ENCODE data around the gene KMT5B. TPM values are rescaled to one million over a fixed set of nuclear protein-coding genes. Genes with fewer than 3 reads are reported as not detected.

The KMT5B gene
- total RNA-seq, 2 donors from 2014 or later, result 42.6 to 59.1 TPM

DNA sequence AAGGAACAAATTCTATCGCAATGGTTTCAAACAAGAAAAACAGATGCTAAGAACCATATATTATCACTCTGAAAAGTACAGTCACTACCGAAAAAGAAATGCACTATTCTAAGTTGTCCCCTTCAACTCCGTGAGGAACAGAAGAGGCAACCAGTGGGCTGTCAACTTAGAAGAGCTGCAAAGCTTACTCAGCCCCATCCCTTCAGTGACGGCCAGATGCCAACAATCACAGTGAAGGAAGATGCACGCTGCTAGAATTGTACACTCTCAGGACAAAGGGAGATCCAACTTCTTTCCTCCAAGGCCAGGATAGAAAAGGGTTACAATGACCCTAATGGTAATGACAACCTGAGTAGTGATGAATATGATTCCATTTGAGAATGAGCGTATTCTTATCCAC lies 53.4 kb downstream of the KMT5B start:
- Histone ChIP-seq H3K9me3 (no peaks in the 10 kb centered on the region), H3K27me3 (no peaks in the 10 kb centered on the region), H3K9ac (ENCODE audit: low read depth in 2 of 2, low read length in 2 of 2) (no peak overlapping the region), H3K4me1 (no peaks in the 10 kb centered on the region), H3K4me3 (no peak overlapping the region), H3K36me3 (no peaks in the 10 kb centered on the region), H3K27ac (no peak overlapping the region)
- TF ChIP-seq, protein P1, sequence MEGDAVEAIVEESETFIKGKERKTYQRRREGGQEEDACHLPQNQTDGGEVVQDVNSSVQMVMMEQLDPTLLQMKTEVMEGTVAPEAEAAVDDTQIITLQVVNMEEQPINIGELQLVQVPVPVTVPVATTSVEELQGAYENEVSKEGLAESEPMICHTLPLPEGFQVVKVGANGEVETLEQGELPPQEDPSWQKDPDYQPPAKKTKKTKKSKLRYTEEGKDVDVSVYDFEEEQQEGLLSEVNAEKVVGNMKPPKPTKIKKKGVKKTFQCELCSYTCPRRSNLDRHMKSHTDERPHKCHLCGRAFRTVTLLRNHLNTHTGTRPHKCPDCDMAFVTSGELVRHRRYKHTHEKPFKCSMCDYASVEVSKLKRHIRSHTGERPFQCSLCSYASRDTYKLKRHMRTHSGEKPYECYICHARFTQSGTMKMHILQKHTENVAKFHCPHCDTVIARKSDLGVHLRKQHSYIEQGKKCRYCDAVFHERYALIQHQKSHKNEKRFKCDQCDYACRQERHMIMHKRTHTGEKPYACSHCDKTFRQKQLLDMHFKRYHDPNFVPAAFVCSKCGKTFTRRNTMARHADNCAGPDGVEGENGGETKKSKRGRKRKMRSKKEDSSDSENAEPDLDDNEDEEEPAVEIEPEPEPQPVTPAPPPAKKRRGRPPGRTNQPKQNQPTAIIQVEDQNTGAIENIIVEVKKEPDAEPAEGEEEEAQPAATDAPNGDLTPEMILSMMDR (IDR thresholded peaks at IDR 0.05), result no peak
- intact Hi-C loops (cut with DNase I), result no loop called here
- no peak for DNase-seq

DNA sequence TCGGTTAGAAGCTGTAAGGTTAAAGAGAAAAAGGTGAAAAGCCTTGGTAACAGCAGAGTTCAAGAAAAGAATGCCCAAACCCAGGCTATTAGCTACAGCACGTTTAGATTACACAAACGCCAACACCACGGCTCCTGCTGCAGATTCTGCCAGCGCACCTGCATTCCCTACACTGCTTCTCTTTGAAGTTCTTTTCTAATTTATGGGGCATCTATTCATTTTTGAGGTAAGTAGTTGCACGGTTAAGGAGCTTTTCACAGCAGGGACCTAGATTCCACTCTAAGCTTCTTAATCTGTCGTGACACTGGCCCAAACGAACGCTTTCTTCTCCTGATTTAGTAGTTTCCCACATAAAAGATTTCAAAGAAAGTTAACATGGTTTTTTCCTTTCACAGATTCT lies 53.9 kb downstream of the KMT5B start:
- no peak for DNase-seq
- H3K27ac ChIP-seq, result no peak overlapping the region
- no peaks in the 10 kb centered on the region for H3K27me3 ChIP-seq
- TF ChIP-seq, protein P1 (IDR thresholded peaks at IDR 0.05), result no peak
- H3K4me3 ChIP-seq, result no peak overlapping the region
- intact Hi-C loops (cut with DNase I), result no loop called here
- no peaks in the 10 kb centered on the region for H3K36me3 ChIP-seq
- H3K9me3 ChIP-seq, result no peaks in the 10 kb centered on the region
- H3K4me1 ChIP-seq, result no peaks in the 10 kb centered on the region
- H3K9ac ChIP-seq (ENCODE audit: low read depth in 2 of 2, low read length in 2 of 2), result no peak overlapping the region

DNA sequence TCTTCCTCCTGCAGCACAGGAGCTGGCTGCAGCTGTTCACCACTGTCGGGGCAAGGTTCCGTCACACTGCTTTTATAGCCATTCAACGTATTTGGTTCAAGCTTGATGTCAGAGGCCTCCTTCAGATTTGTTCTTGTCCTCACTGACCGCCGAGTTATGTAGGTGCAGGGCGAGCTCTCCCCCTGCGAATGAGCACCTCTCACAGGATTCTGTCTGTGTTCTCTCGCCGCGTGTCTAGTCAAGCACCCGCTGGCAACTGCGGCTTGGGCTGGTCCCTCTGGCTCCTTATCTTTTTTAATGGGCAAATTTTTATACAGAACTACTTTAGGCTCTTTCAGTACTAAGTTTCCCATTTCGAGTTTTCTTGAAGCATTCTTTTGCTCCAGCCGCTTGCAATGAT lies 54.5 kb downstream of the KMT5B start:
- TF ChIP-seq, protein P1 (IDR thresholded peaks at IDR 0.05), result no peak
- intact Hi-C loops (cut with DNase I), result no loop called here
- no peaks in the 10 kb centered on the region for H3K9me3 ChIP-seq

DNA sequence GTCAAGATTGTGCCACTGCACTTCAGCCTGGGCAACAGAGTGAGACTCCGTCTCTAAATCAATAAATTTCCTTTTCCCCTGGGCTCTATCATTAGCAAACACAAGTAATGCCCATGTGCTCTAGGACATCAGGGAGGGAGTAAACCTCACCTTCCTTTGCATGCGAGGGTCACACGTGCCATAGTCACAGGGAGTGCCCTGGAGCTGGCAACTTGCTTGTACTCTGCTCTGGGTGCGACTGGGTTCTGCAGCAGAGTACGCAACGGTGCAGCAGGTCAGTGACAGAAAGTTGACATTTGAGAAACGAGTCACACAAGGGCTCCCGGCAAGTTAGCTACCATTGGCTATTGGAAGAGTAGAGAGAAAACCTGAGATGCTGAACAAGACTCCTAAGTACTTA lies 59.4 kb downstream of the KMT5B start:
- no peak overlapping the region for H3K9ac ChIP-seq (ENCODE audit: low read depth in 2 of 2, low read length in 2 of 2)
- peak; percentile 52 for DNase-seq
- H3K9me3 ChIP-seq, result no peaks in the 10 kb centered on the region
- no peaks in the 10 kb centered on the region for H3K27me3 ChIP-seq
- no peak overlapping the region for H3K27ac ChIP-seq
- TF ChIP-seq, protein P1 (IDR thresholded peaks at IDR 0.05), result no peak
- H3K4me1 ChIP-seq, result no peaks in the 10 kb centered on the region
- no peak overlapping the region for H3K4me3 ChIP-seq
- H3K36me3 ChIP-seq, result no peaks in the 10 kb centered on the region
- intact Hi-C loops (cut with DNase I), result no loop called here

More for the DNA sequence above, 54.5 kb downstream of the KMT5B start:
- no peaks in the 10 kb centered on the region for H3K27me3 ChIP-seq
- H3K9ac ChIP-seq (ENCODE audit: low read depth in 2 of 2, low read length in 2 of 2), result no peak overlapping the region
- H3K4me3 ChIP-seq, result no peak overlapping the region
- H3K36me3 ChIP-seq, result no peaks in the 10 kb centered on the region
- no peaks in the 10 kb centered on the region for H3K4me1 ChIP-seq
- no peak for DNase-seq
- H3K27ac ChIP-seq, result no peak overlapping the region

DNA sequence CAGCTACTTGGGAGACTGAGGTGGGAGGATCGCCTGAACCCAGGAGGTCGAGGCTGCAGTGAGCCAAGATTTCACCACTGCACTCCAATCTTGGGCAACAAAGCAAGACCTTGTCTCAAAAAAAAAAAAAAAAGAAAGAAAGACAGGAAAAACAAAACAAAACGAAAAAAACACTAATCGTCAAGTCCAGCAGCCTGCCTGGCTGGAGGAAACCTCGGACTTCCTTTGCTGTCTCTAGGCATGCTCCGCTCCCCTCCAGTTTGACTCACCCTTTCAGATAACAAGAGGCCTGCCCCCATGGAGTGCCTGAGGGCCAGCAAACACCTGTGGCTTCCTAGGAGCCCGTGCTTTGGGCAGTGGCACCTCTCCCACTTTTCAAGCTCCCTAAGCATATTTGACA lies 63.1 kb downstream of the KMT5B start:
- no peak overlapping the region for H3K27ac ChIP-seq
- intact Hi-C loops (cut with DNase I), result no loop called here
- peaks cover 16% of the 10 kb centered on the region for H3K4me1 ChIP-seq

More for the DNA sequence above, 63.1 kb downstream of the KMT5B start:
- no peak overlapping the region for H3K9ac ChIP-seq (ENCODE audit: low read depth in 2 of 2, low read length in 2 of 2)
- no peaks in the 10 kb centered on the region for H3K9me3 ChIP-seq
- no peak overlapping the region for H3K4me3 ChIP-seq
- H3K27me3 ChIP-seq, result no peaks in the 10 kb centered on the region
- no peaks in the 10 kb centered on the region for H3K36me3 ChIP-seq
- TF ChIP-seq, protein P1 (IDR thresholded peaks at IDR 0.05), result no peak
- DNase-seq, result no peak

Measured in colonic mucosa (tissue), 4 donors.